Mesendoderm (in vitro differentiated cells): ENCODE results near the gene AFG3L2.

Experiments used
- DNase-seq: peaks from one replicate; pipeline ENCODE4 v3.0.0; 2013
- H2AK5ac ChIP-seq: 2 replicates; pipeline ENCODE4 v1.6.1; 2013; ENCODE audit warnings: low read length, inconsistent platforms
- H2BK120ac ChIP-seq: 2 replicates; pipeline ENCODE4 v1.6.1; 2013; ENCODE audit warnings: low read depth, mild to moderate bottlenecking, low read length, moderate library complexity, mixed read lengths
- H2BK15ac ChIP-seq: replicated peaks from 2 replicates; pipeline ENCODE4 v1.6.1; 2013; ENCODE audit warnings: low read depth, mild to moderate bottlenecking, moderate library complexity
- H2BK5ac ChIP-seq: 2 replicates; pipeline ENCODE4 v1.6.1; 2013; ENCODE audit warnings: low read length, inconsistent platforms
- H3K18ac ChIP-seq: 2 replicates; pipeline ENCODE4 v1.6.1; 2013; ENCODE audit warnings: mild to moderate bottlenecking, low read length, mixed read lengths
- H3K23ac ChIP-seq: one replicate; pipeline ENCODE4 v1.6.1; 2013; ENCODE audit warnings: low read length
- H3K27ac ChIP-seq: 2 replicates; pipeline ENCODE4 v1.5.1; 2013; ENCODE audit warnings: low read depth, mild to moderate bottlenecking, inconsistent platforms, low read length, moderate library complexity
- H3K27me3 ChIP-seq: 2 replicates; pipeline ENCODE4 v1.6.1; 2013; ENCODE audit warnings: low read length, control low read depth, mild to moderate bottlenecking, inconsistent platforms; ENCODE audit not compliant: insufficient read depth, poor library complexity
- H3K36me3 ChIP-seq: 2 replicates; pipeline ENCODE4 v1.6.1; 2013; ENCODE audit warnings: low read length, inconsistent platforms; ENCODE audit not compliant: control insufficient read depth, insufficient read depth
- H3K4ac ChIP-seq: one replicate; pipeline ENCODE4 v1.6.1; 2013; ENCODE audit warnings: low read depth, mild to moderate bottlenecking, low read length, moderate library complexity
- H3K4me1 ChIP-seq: 2 replicates; pipeline ENCODE4 v1.6.1; 2013; ENCODE audit warnings: low read depth, low read length, inconsistent platforms; ENCODE audit not compliant: control insufficient read depth
- H3K4me2 ChIP-seq: 2 replicates; pipeline ENCODE4 v1.6.1; 2013; ENCODE audit warnings: low read length
- H3K4me3 ChIP-seq: 2 replicates; pipeline ENCODE4 v1.5.1; 2013; ENCODE audit warnings: mild to moderate bottlenecking, low read length
- H3K56ac ChIP-seq: one replicate; pipeline ENCODE4 v1.6.1; 2013; ENCODE audit warnings: low read length
- H3K79me1 ChIP-seq: 2 replicates; pipeline ENCODE4 v1.6.1; 2013; ENCODE audit warnings: low read length, inconsistent platforms
- H3K79me2 ChIP-seq: 2 replicates; pipeline ENCODE4 v1.6.1; 2013; ENCODE audit warnings: mild to moderate bottlenecking, low read length; ENCODE audit not compliant: control insufficient read depth, insufficient read depth
- H3K9ac ChIP-seq: 2 replicates; pipeline ENCODE4 v1.6.1; 2013; ENCODE audit warnings: low read length, inconsistent platforms
- H4K5ac ChIP-seq: one replicate; pipeline ENCODE4 v1.6.1; 2013; ENCODE audit warnings: low read length
- H4K8ac ChIP-seq: one replicate; pipeline ENCODE4 v1.6.1; 2013; ENCODE audit warnings: low read depth, mild to moderate bottlenecking, control low read depth, low read length, moderate library complexity
- WGBS: extraction: QIAGEN DNeasy Blood & Tissue Kit; methylation state at CpG from one replicate; pipeline ENCODE4 v1.1.7; 2013; ENCODE audit warnings: low lambda C conversion rate, missing lambda C conversion rate; ENCODE audit not compliant: insufficient coverage; ENCODE audit errors: extremely low coverage; 5-methylcytosine and 5-hydroxymethylcytosine counted together

Gene AFG3L2

GRCh38 chr18:12314591-12315305, 62.3 kb downstream of the AFG3L2 start:
- H3K4me1 ChIP-seq, result peaks cover 1% of the 10 kb centered on the region
- H3K36me3 ChIP-seq, result peaks cover 3% of the 10 kb centered on the region
- no peak overlapping the region for H3K18ac ChIP-seq
- peaks cover 5% of the 10 kb centered on the region for H3K79me1 ChIP-seq
- H3K79me2 ChIP-seq, result peaks cover 3% of the 10 kb centered on the region
- no peak overlapping the region for H3K9ac ChIP-seq
- H2BK15ac ChIP-seq, result no peak overlapping the region
- no peak overlapping the region for H3K23ac ChIP-seq
- H3K27me3 ChIP-seq, result no peaks in the 10 kb centered on the region
- DNase-seq, result no peak
- no peak overlapping the region for H4K8ac ChIP-seq
- no peak overlapping the region for H3K4me3 ChIP-seq
- no CpG with 5 or more reads among the region's 1 CpG for WGBS
- H3K4ac ChIP-seq, result no peak overlapping the region
- no peak overlapping the region for H2BK5ac ChIP-seq
- H2BK120ac ChIP-seq, result no peak overlapping the region
- no peak overlapping the region for H2AK5ac ChIP-seq
- no peak overlapping the region for H4K5ac ChIP-seq
- H3K56ac ChIP-seq, result no peak overlapping the region
- H3K4me2 ChIP-seq, result no peak overlapping the region
- H3K27ac ChIP-seq, result no peak overlapping the region

GRCh38 chr18:12313530-12314245, 63.3 kb downstream of the AFG3L2 start:
- Histone ChIP-seq H3K18ac (no peak overlapping the region), H4K8ac (no peak overlapping the region), H3K4me3 (no peak overlapping the region), H3K79me1 (peaks cover 8% of the 10 kb centered on the region), H3K23ac (no peak overlapping the region), H3K56ac (no peak overlapping the region), H3K27ac (no peak overlapping the region), H3K9ac (no peak overlapping the region), H3K79me2 (peaks cover 10% of the 10 kb centered on the region), H3K4ac (no peak overlapping the region), H2BK120ac (no peak overlapping the region), H4K5ac (no peak overlapping the region), H2BK5ac (no peak overlapping the region), H3K4me2 (no peak overlapping the region), H2BK15ac (no peak overlapping the region), H3K4me1 (peaks cover 3% of the 10 kb centered on the region), H2AK5ac (no peak overlapping the region), H3K36me3 (peaks cover 3% of the 10 kb centered on the region), H3K27me3 (no peaks in the 10 kb centered on the region)
- DNase-seq, result no peak
- no CpG with 5 or more reads among the region's 5 CpGs for WGBS

GRCh38 chr18:12312976-12313375, 64.1 kb downstream of the AFG3L2 start:
- Histone ChIP-seq H3K23ac (no peak overlapping the region), H3K18ac (no peak overlapping the region), H3K79me1 (peaks cover 8% of the 10 kb centered on the region), H3K56ac (no peak overlapping the region), H3K9ac (no peak overlapping the region), H3K4ac (no peak overlapping the region), H3K4me1 (peaks cover 3% of the 10 kb centered on the region), H2BK15ac (no peak overlapping the region), H2AK5ac (no peak overlapping the region), H3K79me2 (peaks cover 11% of the 10 kb centered on the region), H3K4me3 (no peak overlapping the region), H2BK5ac (no peak overlapping the region), H3K4me2 (no peak overlapping the region), H3K36me3 (peaks cover 3% of the 10 kb centered on the region), H4K8ac (no peak overlapping the region), H3K27me3 (no peaks in the 10 kb centered on the region), H2BK120ac (no peak overlapping the region), H4K5ac (no peak overlapping the region), H3K27ac (no peak overlapping the region)
- DNase-seq, result no peak

GRCh38 chr18:12310762-12311161, 66.3 kb downstream of the AFG3L2 start:
- no peak overlapping the region for H2BK15ac ChIP-seq
- DNase-seq, result no peak
- H3K56ac ChIP-seq, result no peak overlapping the region
- no peak overlapping the region for H4K8ac ChIP-seq
- no peak overlapping the region for H2BK120ac ChIP-seq
- H3K23ac ChIP-seq, result no peak overlapping the region
- H3K4ac ChIP-seq, result no peak overlapping the region
- no peak overlapping the region for H3K9ac ChIP-seq
- H3K36me3 ChIP-seq, result peaks cover 3% of the 10 kb centered on the region
- no peaks in the 10 kb centered on the region for H3K27me3 ChIP-seq
- H3K18ac ChIP-seq, result no peak overlapping the region
- peaks cover 7% of the 10 kb centered on the region for H3K4me1 ChIP-seq
- no peak overlapping the region for H2BK5ac ChIP-seq
- peaks cover 8% of the 10 kb centered on the region for H3K79me1 ChIP-seq
- no peak overlapping the region for H3K27ac ChIP-seq
- no peak overlapping the region for H4K5ac ChIP-seq
- no CpG with 5 or more reads among the region's 6 CpGs for WGBS
- peaks cover 11% of the 10 kb centered on the region for H3K79me2 ChIP-seq
- H3K4me3 ChIP-seq, result no peak overlapping the region
- no peak overlapping the region for H3K4me2 ChIP-seq
- no peak overlapping the region for H2AK5ac ChIP-seq

- Histone ChIP-seq H3K23ac (no peak overlapping the region), H3K18ac (peak overlapping the region; percentile 25), H3K56ac (peak overlapping the region; percentile 96), H3K36me3 (no peaks in the 10 kb centered on the region), H3K9ac (peak overlapping the region; percentile 87), H4K8ac (no peak overlapping the region), H2BK120ac (no peak overlapping the region), H3K4ac (no peak overlapping the region), H3K4me3 (no peak overlapping the region), H3K27ac (no peak overlapping the region), H2AK5ac (no peak overlapping the region), H3K4me1 (peaks cover 7% of the 10 kb centered on the region), H2BK5ac (no peak overlapping the region), H3K27me3 (no peaks in the 10 kb centered on the region), H3K4me2 (peak overlapping the region; percentile 62), H3K79me1 (peaks cover 8% of the 10 kb centered on the region), H4K5ac (no peak overlapping the region), H2BK15ac (no peak overlapping the region), H3K79me2 (peaks cover 11% of the 10 kb centered on the region)
- no CpG with 5 or more reads among the region's 7 CpGs for WGBS
- DNase-seq, result no peak
Observed at GRCh38 chr18:12309683-12310198, 67.3 kb downstream of the AFG3L2 start.
